Fibroblast of lung (primary cell): ENCODE measurements around the gene RNASE7. TPM values are rescaled to one million over a fixed set of nuclear protein-coding genes. Genes with fewer than 3 reads are reported as not detected.

Source experiments
- DNase-seq, 2 donors: peaks; one replicate each; pipeline versions ENCODE4 v3.0.0 to v3.0.0-alpha.2; 2010; ENCODE audit warnings: low read depth in 2 of 2
- H2AFZ ChIP-seq: 2 replicates; pipeline ENCODE4 v1.5.1; 2012; ENCODE audit warnings: low read length, control low read depth, inconsistent platforms
- H3K27ac ChIP-seq: 2 replicates; pipeline ENCODE4 v1.5.1; 2011; ENCODE audit warnings: low read length, control low read depth; ENCODE audit not compliant: insufficient read depth
- H3K27me3 ChIP-seq: 2 replicates; pipeline ENCODE4 v1.5.1; 2011; ENCODE audit warnings: mild to moderate bottlenecking, low read length; ENCODE audit not compliant: control insufficient read depth, insufficient read depth
- H3K36me3 ChIP-seq: 2 replicates; pipeline ENCODE4 v1.5.1; 2011; ENCODE audit warnings: low read length; ENCODE audit not compliant: control insufficient read depth, insufficient read depth
- H3K4me1 ChIP-seq: 2 replicates; pipeline ENCODE4 v1.5.1; 2011; ENCODE audit warnings: low read length; ENCODE audit not compliant: control insufficient read depth, insufficient read depth; ENCODE audit errors: extremely low read depth
- H3K4me2 ChIP-seq: 2 replicates; pipeline ENCODE4 v1.5.1; 2011; ENCODE audit warnings: low read length, control low read depth; ENCODE audit not compliant: insufficient read depth; ENCODE audit errors: extremely low read depth
- H3K4me3 ChIP-seq, 4 experiments: fragments of 200-600 bp in 1 of 4; sonication (generic) in 1 of 4; replicated peaks in 1 of 4; 2 replicates each; pipeline ENCODE4 v1.5.1; 2011 to 2016; ENCODE audit warnings: low read length in 4 of 4, low read depth in 3 of 4, mild to moderate bottlenecking in 3 of 4, control low read depth in 2 of 4, inconsistent platforms in 1 of 4, mixed read lengths in 1 of 4; ENCODE audit not compliant: insufficient read depth in 1 of 4; ENCODE audit errors: control extremely low read depth in 1 of 4
- H3K79me2 ChIP-seq: 2 replicates; pipeline ENCODE4 v1.5.1; 2012; ENCODE audit warnings: mild to moderate bottlenecking, low read length, inconsistent platforms; ENCODE audit not compliant: control insufficient read depth, insufficient read depth
- H3K9ac ChIP-seq: 2 replicates; pipeline ENCODE4 v1.5.1; 2011; ENCODE audit warnings: mild to moderate bottlenecking, low read length, control low read depth; ENCODE audit not compliant: insufficient read depth
- H3K9me3 ChIP-seq: 2 replicates; pipeline ENCODE4 v1.5.1; 2012; ENCODE audit warnings: low read depth, low read length; ENCODE audit not compliant: control insufficient read depth, insufficient read depth
- H4K20me1 ChIP-seq: 2 replicates; pipeline ENCODE4 v1.5.1; 2011; ENCODE audit warnings: low read length; ENCODE audit not compliant: control insufficient read depth, insufficient read depth; ENCODE audit errors: extremely low read depth
- CTCF ChIP-seq, 2 donors: IDR thresholded peaks in 1 of 2; conservative IDR thresholded peaks in 1 of 2; 1 replicate in 1 of 2; 2 replicates in 1 of 2; pipeline ENCODE4 v1.5.1; 2011 to 2012; ENCODE audit warnings: low read length in 2 of 2, control low read depth in 1 of 2, inconsistent platforms in 1 of 2, low read depth in 1 of 2, mild to moderate bottlenecking in 1 of 2
- EZH2 ChIP-seq: IDR thresholded peaks from 2 replicates; pipeline ENCODE4 v1.5.1; 2012; ENCODE audit warnings: low read length, control low read depth, mild to moderate bottlenecking; ENCODE audit errors: missing control alignments
- polyA plus RNA-seq, 2 donors: library from polyadenylated mRNA; depleted of rRNA in 1 of 2; stranded (reverse) in 1 of 2; unstranded in 1 of 2; fragments of >200 nt; gene quantifications; 2 replicates each; pipeline ENCODE4 v1.2.1, GENCODE V29; 2011 to 2012; ENCODE audit warnings: missing spikeins in 1 of 2
- total RNA-seq: library from RNA; depleted of rRNA; stranded (reverse); fragments of >200 nt; gene quantifications from 2 replicates; pipeline ENCODE4 v1.2.1, GENCODE V29; 2014

RNASE7 gene
- total and polyA plus RNA-seq, 2 donors (not counting 1 experiment from before 2014, with no cell fraction given), result not detected

- Histone ChIP-seq H3K9me3 (no peaks in the 10 kb centered on the region), H3K4me2 (no peak overlapping the region), H3K27me3 (peaks cover 11% of the 10 kb centered on the region), H2AFZ (no peak overlapping the region), H3K4me3 (no peak overlapping the region), H3K36me3 (no peaks in the 10 kb centered on the region), H3K27ac (no peak overlapping the region), H3K79me2 (no peaks in the 10 kb centered on the region), H3K4me1 (no peaks in the 10 kb centered on the region), H3K9ac (no peak overlapping the region), H4K20me1 (no peaks in the 10 kb centered on the region)
- TF ChIP-seq EZH2 (no peak), CTCF (conservative IDR thresholded peaks at IDR 0.05 in 1 of 2, IDR thresholded peaks at IDR 0.05 in 1 of 2; ENCODE audit: low read depth in 1 of 2, low read length in 2 of 2) (no peak)
- no peak for DNase-seq
Observed at GRCh38 chr14:21042918-21043317, 756 bp downstream of the RNASE7 start.

- Histone ChIP-seq H3K27ac (no peak overlapping the region), H3K4me2 (no peak overlapping the region), H3K79me2 (no peaks in the 10 kb centered on the region), H2AFZ (no peak overlapping the region), H3K4me3 (no peak overlapping the region), H3K9ac (no peak overlapping the region), H3K27me3 (peaks cover 8% of the 10 kb centered on the region), H3K36me3 (no peaks in the 10 kb centered on the region), H3K9me3 (no peaks in the 10 kb centered on the region), H3K4me1 (no peaks in the 10 kb centered on the region), H4K20me1 (no peaks in the 10 kb centered on the region)
- TF ChIP-seq CTCF (conservative IDR thresholded peaks at IDR 0.05 in 1 of 2, IDR thresholded peaks at IDR 0.05 in 1 of 2; ENCODE audit: low read depth in 1 of 2, low read length in 2 of 2), result no peak
- TF ChIP-seq EZH2, result no peak
- DNase-seq, result no peak
Observed at GRCh38 chr14:21043387-21043973, 1.3 kb downstream of the RNASE7 start.

- Histone ChIP-seq H3K4me2 (no peak overlapping the region), H3K4me3 (no peak overlapping the region), H3K36me3 (no peaks in the 10 kb centered on the region), H3K9me3 (no peaks in the 10 kb centered on the region), H2AFZ (no peak overlapping the region), H3K27ac (no peak overlapping the region), H3K79me2 (no peaks in the 10 kb centered on the region), H3K4me1 (no peaks in the 10 kb centered on the region), H3K9ac (no peak overlapping the region), H4K20me1 (no peaks in the 10 kb centered on the region), H3K27me3 (peaks cover 8% of the 10 kb centered on the region)
- TF ChIP-seq CTCF (conservative IDR thresholded peaks at IDR 0.05 in 1 of 2, IDR thresholded peaks at IDR 0.05 in 1 of 2; ENCODE audit: low read depth in 1 of 2, low read length in 2 of 2) (no peak), EZH2 (no peak)
- DNase-seq, result no peak
Observed at GRCh38 chr14:21043974-21044618, 1.9 kb downstream of the RNASE7 start.
